ENCODE data around the gene CCDC149.

CCDC149 gene

DNA sequence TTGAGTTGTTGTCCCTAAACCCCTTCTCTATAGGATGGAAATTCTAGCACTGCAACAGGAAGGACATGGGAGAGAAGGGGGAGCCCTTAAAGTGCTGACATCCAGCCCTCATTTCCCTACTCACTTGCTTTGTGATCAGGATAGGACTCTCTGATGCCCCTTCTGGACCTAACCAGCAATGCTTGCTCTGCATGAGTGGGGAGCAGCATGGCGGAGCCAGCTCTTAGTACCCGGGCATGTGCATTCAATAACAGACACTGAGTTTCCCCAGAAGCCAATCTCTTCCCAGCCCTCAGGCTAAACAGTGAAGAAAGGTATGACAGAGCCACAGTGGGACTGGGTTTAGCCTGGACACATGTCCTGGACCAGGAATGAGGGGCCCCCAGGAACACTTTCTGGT, 103.5 kb downstream of the CCDC149 start:
- peaks cover 0 to 8% of the 10 kb centered on the region in 2 donors for H3K9me3 ChIP-seq (ENCODE audit: control insufficient read depth in 1 of 2, low read length in 2 of 2)
- H3K27ac ChIP-seq (ENCODE audit: low read depth, low read length), result no peak overlapping the region
- no peaks in the 10 kb centered on the region for H3K4me1 ChIP-seq (ENCODE audit: control insufficient read depth in 1 of 2, insufficient read depth in 2 of 2, low read length in 2 of 2)
- no peak overlapping the region for H3K9ac ChIP-seq (ENCODE audit: low read depth in 1 of 2, low read length in 2 of 2)
- H3K36me3 ChIP-seq (ENCODE audit: control insufficient read depth in 1 of 2, insufficient read depth in 2 of 2, low read length in 2 of 2), result no peaks in the 10 kb centered on the region
- H3K27me3 ChIP-seq (ENCODE audit: control insufficient read depth in 1 of 2, insufficient read depth in 2 of 2, low read length in 2 of 2), result no peaks in the 10 kb centered on the region
- no peak overlapping the region for H3K4me3 ChIP-seq (ENCODE audit: low read depth in 1 of 2, low read length in 2 of 2)

GRCh38 chr4:24808955-24809354, 103.9 kb downstream of the CCDC149 start:
- no peaks in the 10 kb centered on the region for H3K36me3 ChIP-seq (ENCODE audit: control insufficient read depth in 1 of 2, insufficient read depth in 2 of 2, low read length in 2 of 2)
- no peak overlapping the region for H3K27ac ChIP-seq (ENCODE audit: low read depth, low read length)
- H3K4me3 ChIP-seq (ENCODE audit: low read depth in 1 of 2, low read length in 2 of 2), result no peak overlapping the region
- H3K9ac ChIP-seq (ENCODE audit: low read depth in 1 of 2, low read length in 2 of 2), result no peak overlapping the region
- no peaks in the 10 kb centered on the region for H3K27me3 ChIP-seq (ENCODE audit: control insufficient read depth in 1 of 2, insufficient read depth in 2 of 2, low read length in 2 of 2)
- peaks cover 0 to 8% of the 10 kb centered on the region in 2 donors for H3K9me3 ChIP-seq (ENCODE audit: control insufficient read depth in 1 of 2, low read length in 2 of 2)
- H3K4me1 ChIP-seq (ENCODE audit: control insufficient read depth in 1 of 2, insufficient read depth in 2 of 2, low read length in 2 of 2), result no peaks in the 10 kb centered on the region

GRCh38 chr4:24808261-24808660, 104.6 kb downstream of the CCDC149 start:
- Histone ChIP-seq H3K4me3 (ENCODE audit: low read depth in 1 of 2, low read length in 2 of 2) (no peak overlapping the region), H3K27ac (ENCODE audit: low read depth, low read length) (no peak overlapping the region), H3K36me3 (ENCODE audit: control insufficient read depth in 1 of 2, insufficient read depth in 2 of 2, low read length in 2 of 2) (no peaks in the 10 kb centered on the region), H3K27me3 (ENCODE audit: control insufficient read depth in 1 of 2, insufficient read depth in 2 of 2, low read length in 2 of 2) (no peaks in the 10 kb centered on the region), H3K4me1 (ENCODE audit: control insufficient read depth in 1 of 2, insufficient read depth in 2 of 2, low read length in 2 of 2) (no peaks in the 10 kb centered on the region), H3K9ac (ENCODE audit: low read depth in 1 of 2, low read length in 2 of 2) (no peak overlapping the region), H3K9me3 (ENCODE audit: control insufficient read depth in 1 of 2, low read length in 2 of 2) (peaks cover 0 to 8% of the 10 kb centered on the region in 2 donors)

- peaks cover 0 to 3% of the 10 kb centered on the region in 2 donors for H3K9me3 ChIP-seq (ENCODE audit: control insufficient read depth in 1 of 2, low read length in 2 of 2)
- H3K27ac ChIP-seq (ENCODE audit: low read depth, low read length), result no peak overlapping the region
- no peak overlapping the region for H3K4me3 ChIP-seq (ENCODE audit: low read depth in 1 of 2, low read length in 2 of 2)
- H3K4me1 ChIP-seq (ENCODE audit: control insufficient read depth in 1 of 2, insufficient read depth in 2 of 2, low read length in 2 of 2), result no peaks in the 10 kb centered on the region
- H3K36me3 ChIP-seq (ENCODE audit: control insufficient read depth in 1 of 2, insufficient read depth in 2 of 2, low read length in 2 of 2), result no peaks in the 10 kb centered on the region
- no peaks in the 10 kb centered on the region for H3K27me3 ChIP-seq (ENCODE audit: control insufficient read depth in 1 of 2, insufficient read depth in 2 of 2, low read length in 2 of 2)
- H3K9ac ChIP-seq (ENCODE audit: low read depth in 1 of 2, low read length in 2 of 2), result no peak overlapping the region
These were observed 105.2 kb downstream of the CCDC149 start for GRCh38 chr4:24807611-24808010.

- Histone ChIP-seq H3K27ac (ENCODE audit: low read depth, low read length) (no peak overlapping the region), H3K4me1 (ENCODE audit: control insufficient read depth in 1 of 2, insufficient read depth in 2 of 2, low read length in 2 of 2) (no peaks in the 10 kb centered on the region), H3K27me3 (ENCODE audit: control insufficient read depth in 1 of 2, insufficient read depth in 2 of 2, low read length in 2 of 2) (peaks cover under 1 to 7% of the 10 kb centered on the region in 2 donors), H3K36me3 (ENCODE audit: control insufficient read depth in 1 of 2, insufficient read depth in 2 of 2, low read length in 2 of 2) (no peaks in the 10 kb centered on the region), H3K9me3 (ENCODE audit: control insufficient read depth in 1 of 2, low read length in 2 of 2) (no peaks in the 10 kb centered on the region), H3K4me3 (ENCODE audit: low read depth in 1 of 2, low read length in 2 of 2) (no peak overlapping the region), H3K9ac (ENCODE audit: low read depth in 1 of 2, low read length in 2 of 2) (no peak overlapping the region)
These were observed 106.4 kb downstream of the CCDC149 start for GRCh38 chr4:24806206-24806990.

GRCh38 chr4:24805566-24805965, 107.3 kb downstream of the CCDC149 start:
- H3K27ac ChIP-seq (ENCODE audit: low read depth, low read length), result no peak overlapping the region

GRCh38 chr4:24805067-24805466, 107.8 kb downstream of the CCDC149 start:
- H3K9ac ChIP-seq (ENCODE audit: low read depth in 1 of 2, low read length in 2 of 2), result no peak overlapping the region
- H3K36me3 ChIP-seq (ENCODE audit: control insufficient read depth in 1 of 2, insufficient read depth in 2 of 2, low read length in 2 of 2), result no peaks in the 10 kb centered on the region
- no peaks in the 10 kb centered on the region for H3K9me3 ChIP-seq (ENCODE audit: control insufficient read depth in 1 of 2, low read length in 2 of 2)
- H3K4me3 ChIP-seq (ENCODE audit: low read depth in 1 of 2, low read length in 2 of 2), result no peak overlapping the region
- H3K27me3 ChIP-seq (ENCODE audit: control insufficient read depth in 1 of 2, insufficient read depth in 2 of 2, low read length in 2 of 2), result peaks cover 13 to 17% of the 10 kb centered on the region in 2 donors
- H3K27ac ChIP-seq (ENCODE audit: low read depth, low read length), result no peak overlapping the region
- H3K4me1 ChIP-seq (ENCODE audit: control insufficient read depth in 1 of 2, insufficient read depth in 2 of 2, low read length in 2 of 2), result no peaks in the 10 kb centered on the region

More at GRCh38 chr4:24805566-24805965, 107.3 kb downstream of the CCDC149 start:
- Histone ChIP-seq H3K4me3 (ENCODE audit: low read depth in 1 of 2, low read length in 2 of 2) (no peak overlapping the region), H3K9me3 (ENCODE audit: control insufficient read depth in 1 of 2, low read length in 2 of 2) (no peaks in the 10 kb centered on the region), H3K9ac (ENCODE audit: low read depth in 1 of 2, low read length in 2 of 2) (no peak overlapping the region), H3K36me3 (ENCODE audit: control insufficient read depth in 1 of 2, insufficient read depth in 2 of 2, low read length in 2 of 2) (no peaks in the 10 kb centered on the region), H3K4me1 (ENCODE audit: control insufficient read depth in 1 of 2, insufficient read depth in 2 of 2, low read length in 2 of 2) (no peaks in the 10 kb centered on the region), H3K27me3 (ENCODE audit: control insufficient read depth in 1 of 2, insufficient read depth in 2 of 2, low read length in 2 of 2) (peaks cover 8 to 14% of the 10 kb centered on the region in 2 donors)

- Histone ChIP-seq H3K36me3 (ENCODE audit: control insufficient read depth in 1 of 2, insufficient read depth in 2 of 2, low read length in 2 of 2) (no peaks in the 10 kb centered on the region), H3K9me3 (ENCODE audit: control insufficient read depth in 1 of 2, low read length in 2 of 2) (no peaks in the 10 kb centered on the region), H3K27me3 (ENCODE audit: control insufficient read depth in 1 of 2, insufficient read depth in 2 of 2, low read length in 2 of 2) (peaks cover 19 to 36% of the 10 kb centered on the region in 2 donors), H3K4me1 (ENCODE audit: control insufficient read depth in 1 of 2, insufficient read depth in 2 of 2, low read length in 2 of 2) (no peaks in the 10 kb centered on the region), H3K4me3 (ENCODE audit: low read depth in 1 of 2, low read length in 2 of 2) (no peak overlapping the region), H3K9ac (ENCODE audit: low read depth in 1 of 2, low read length in 2 of 2) (no peak overlapping the region), H3K27ac (ENCODE audit: low read depth, low read length) (no peak overlapping the region)
These were observed 110.2 kb downstream of the CCDC149 start for GRCh38 chr4:24802648-24803047.

DNA sequence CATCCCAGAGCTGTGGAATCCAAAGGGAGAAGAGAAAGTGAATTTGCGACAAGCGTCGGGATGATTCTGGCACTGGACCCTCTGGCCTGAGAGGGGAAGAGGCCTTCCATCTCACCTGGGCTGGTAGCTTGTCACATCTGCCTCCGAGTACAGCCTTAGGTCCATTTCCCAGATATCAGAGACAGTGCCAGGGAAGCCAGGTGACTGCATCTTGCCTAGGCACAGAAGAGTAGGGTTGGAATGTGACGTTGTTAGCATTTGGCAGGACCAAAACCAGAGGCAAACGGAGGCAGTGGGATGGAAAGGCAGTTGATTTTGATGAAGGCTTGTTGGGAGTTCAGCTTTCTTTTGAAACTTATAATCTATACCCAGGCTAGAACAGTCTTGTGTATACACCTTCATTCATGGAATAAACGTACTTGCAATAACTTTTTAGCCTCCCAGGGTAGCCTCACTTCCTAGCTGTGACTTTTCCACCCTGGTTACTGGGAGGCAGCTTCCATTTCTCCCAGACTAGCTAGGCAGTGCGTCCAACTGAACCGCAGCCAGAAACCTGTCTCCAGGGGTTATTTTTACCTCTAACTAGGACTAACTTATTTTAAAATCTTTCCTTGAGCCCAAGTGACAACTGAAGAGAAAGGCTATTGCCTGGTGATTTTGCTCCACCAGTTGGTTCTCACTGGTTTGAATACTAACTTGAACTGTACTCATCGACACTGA, 111.5 kb downstream of the CCDC149 start:
- H3K9me3 ChIP-seq (ENCODE audit: control insufficient read depth in 1 of 2, low read length in 2 of 2), result no peaks in the 10 kb centered on the region
- H3K4me1 ChIP-seq (ENCODE audit: control insufficient read depth in 1 of 2, insufficient read depth in 2 of 2, low read length in 2 of 2), result no peaks in the 10 kb centered on the region
- peak overlapping the region; percentile 6 to 51 for H3K4me3 ChIP-seq (ENCODE audit: low read depth in 1 of 2, low read length in 2 of 2)
- H3K9ac ChIP-seq (ENCODE audit: low read depth in 1 of 2, low read length in 2 of 2), result no peak overlapping the region
- H3K27ac ChIP-seq (ENCODE audit: low read depth, low read length), result no peak overlapping the region
- no peaks in the 10 kb centered on the region for H3K36me3 ChIP-seq (ENCODE audit: control insufficient read depth in 1 of 2, insufficient read depth in 2 of 2, low read length in 2 of 2)
- peaks cover 27 to 36% of the 10 kb centered on the region in 2 donors for H3K27me3 ChIP-seq (ENCODE audit: control insufficient read depth in 1 of 2, insufficient read depth in 2 of 2, low read length in 2 of 2)

GRCh38 chr4:24800325-24800895, 112.4 kb downstream of the CCDC149 start:
- H3K27me3 ChIP-seq (ENCODE audit: control insufficient read depth in 1 of 2, insufficient read depth in 2 of 2, low read length in 2 of 2), result peaks cover 27 to 36% of the 10 kb centered on the region in 2 donors
- H3K4me3 ChIP-seq (ENCODE audit: low read depth in 1 of 2, low read length in 2 of 2), result peak overlapping the region; percentile 47 to 51
- H3K4me1 ChIP-seq (ENCODE audit: control insufficient read depth in 1 of 2, insufficient read depth in 2 of 2, low read length in 2 of 2), result no peaks in the 10 kb centered on the region
- H3K27ac ChIP-seq (ENCODE audit: low read depth, low read length), result no peak overlapping the region
- no peak overlapping the region for H3K9ac ChIP-seq (ENCODE audit: low read depth in 1 of 2, low read length in 2 of 2)
- H3K36me3 ChIP-seq (ENCODE audit: control insufficient read depth in 1 of 2, insufficient read depth in 2 of 2, low read length in 2 of 2), result no peaks in the 10 kb centered on the region
- H3K9me3 ChIP-seq (ENCODE audit: control insufficient read depth in 1 of 2, low read length in 2 of 2), result no peaks in the 10 kb centered on the region
